Natural killer cell (primary cell): ENCODE measurements around the gene PSMC5. TPM values are rescaled to one million over a fixed set of nuclear protein-coding genes. Genes with fewer than 3 reads are reported as not detected.

Experiments used
- ATAC-seq, 3 donors: fragments of 150-1000 bp in 2 of 3; fragments of 200-7000 bp in 1 of 3; cut with Tn5 transposase; 1 replicate in 1 of 3; 2 replicates in 2 of 3; pipeline ENCODE4 v1.10.0; 2021; ENCODE audit warnings: mild to moderate bottlenecking in 2 of 3, moderate library complexity in 2 of 3
- DNase-seq, 2 donors: peaks; one replicate each; pipeline versions ENCODE4 v3.0.0 to v3.0.0-alpha.2; 2013 to 2021; ENCODE audit warnings: mixed read lengths in 1 of 2
- H3K27ac ChIP-seq: one replicate; pipeline ENCODE4 v1.5.1; 2013; ENCODE audit warnings: mild to moderate bottlenecking, low read length
- H3K27me3 ChIP-seq: one replicate; pipeline ENCODE4 v1.6.1; 2013; ENCODE audit warnings: low read length; ENCODE audit not compliant: control insufficient read depth, insufficient read depth
- H3K36me3 ChIP-seq: one replicate; pipeline ENCODE4 v1.6.1; 2013; ENCODE audit warnings: low read length; ENCODE audit not compliant: control insufficient read depth, insufficient read depth
- H3K4me1 ChIP-seq: one replicate; pipeline ENCODE4 v1.6.1; 2013; ENCODE audit warnings: low read length; ENCODE audit not compliant: control insufficient read depth, insufficient read depth
- H3K4me3 ChIP-seq: one replicate; pipeline ENCODE4 v1.5.1; 2013; ENCODE audit warnings: low read length
- H3K9me3 ChIP-seq: one replicate; pipeline ENCODE4 v1.6.1; 2013; ENCODE audit warnings: low read length; ENCODE audit not compliant: control insufficient read depth, insufficient read depth
- H3K27ac Mint-ChIP-seq, 2 donors: one replicate each; pipeline ENCODE4 v1.8.0; 2022; ENCODE audit warnings: mild to moderate bottlenecking in 2 of 2, mixed read lengths in 2 of 2, moderate library complexity in 1 of 2
- H3K27me3 Mint-ChIP-seq, 2 donors: one replicate each; pipeline ENCODE4 v1.8.0; 2022; ENCODE audit warnings: low read depth in 2 of 2, mixed read lengths in 2 of 2
- H3K36me3 Mint-ChIP-seq: one replicate; pipeline ENCODE4 v1.8.0; 2022; ENCODE audit warnings: mixed read lengths
- H3K4me1 Mint-ChIP-seq, 2 donors: one replicate each; pipeline ENCODE4 v1.8.0; 2022; ENCODE audit warnings: mixed read lengths in 2 of 2
- H3K4me3 Mint-ChIP-seq: one replicate; pipeline ENCODE4 v1.8.0; 2022; ENCODE audit warnings: mild to moderate bottlenecking, moderate library complexity, mixed read lengths
- H3K9me3 Mint-ChIP-seq, 2 donors: one replicate each; pipeline ENCODE4 v1.8.0; 2022; ENCODE audit warnings: mixed read lengths in 2 of 2
- WGBS: methylation state at CpG from one replicate; pipeline ENCODE4 v1.1.7; 2013; ENCODE audit warnings: missing lambda C conversion rate; ENCODE audit not compliant: insufficient coverage; 5-methylcytosine and 5-hydroxymethylcytosine counted together
- intact Hi-C: fragments of 100-400 bp; cut with micrococcal nuclease; formaldehyde crosslinking; loops from one replicate; pipeline ENCODE4 v1.14.2; 2022
- total RNA-seq, 4 donors: library from RNA; stranded (reverse); fragments of 120-200 nt in 1 of 4; gene quantifications; one replicate each; pipeline versions ENCODE4 v1.2.3 to v1.2.4, GENCODE V29; 2013 to 2022
- TF ChIP-seq, protein P1 (sequence below): fragments of 200-600 bp; IDR thresholded peaks from one replicate; pipeline ENCODE4 v1.8.0; 2022; ENCODE audit warnings: antibody characterized with exemption

Gene PSMC5
- total RNA-seq, 3 donors from 2014 or later (not counting 1 experiment from before 2014, with no cell fraction given), result 91.3 to 114 (median 100) TPM

DNA sequence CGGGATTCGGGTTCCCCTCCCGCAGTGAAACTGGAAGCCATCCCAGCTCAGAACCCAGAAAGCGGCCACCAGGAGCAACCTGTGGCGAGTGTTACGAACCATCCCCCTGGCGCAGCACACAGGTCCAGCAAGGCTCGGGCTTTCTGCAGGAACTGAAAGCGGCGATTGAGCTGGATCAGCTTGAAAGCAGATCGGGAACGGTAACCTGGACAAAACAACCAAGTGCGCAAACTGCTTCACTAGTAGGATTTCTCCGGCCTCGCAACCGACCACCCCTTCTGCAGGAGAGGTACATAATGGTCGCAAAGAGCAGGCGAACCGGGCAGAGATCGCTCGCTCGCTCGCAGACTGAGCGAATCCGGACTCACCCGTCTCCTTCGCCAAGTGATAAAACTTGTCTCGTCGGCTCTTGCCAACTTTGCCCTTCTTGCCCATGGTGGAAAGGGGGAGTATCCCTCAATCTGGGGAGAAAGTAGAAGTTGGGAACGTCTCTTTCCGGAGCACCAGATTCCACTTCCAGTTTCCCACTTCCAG is 696 bp upstream of the PSMC5 start:
- H3K27me3 Mint-ChIP-seq, result no peaks in the 10 kb centered on the region
- H3K36me3 Mint-ChIP-seq, result peaks cover 15% of the 10 kb centered on the region
- Histone ChIP-seq H3K9me3 (no peaks in the 10 kb centered on the region), H3K27ac (peak overlapping the region; percentile 91), H3K4me3 (peak overlapping the region; percentile 78), H3K4me1 (peaks cover 33% of the 10 kb centered on the region), H3K36me3 (peaks cover 65% of the 10 kb centered on the region), H3K27me3 (no peaks in the 10 kb centered on the region)
- H3K4me1 Mint-ChIP-seq, result peaks cover 36 to 60% of the 10 kb centered on the region in 2 donors
- TF ChIP-seq, protein P1, sequence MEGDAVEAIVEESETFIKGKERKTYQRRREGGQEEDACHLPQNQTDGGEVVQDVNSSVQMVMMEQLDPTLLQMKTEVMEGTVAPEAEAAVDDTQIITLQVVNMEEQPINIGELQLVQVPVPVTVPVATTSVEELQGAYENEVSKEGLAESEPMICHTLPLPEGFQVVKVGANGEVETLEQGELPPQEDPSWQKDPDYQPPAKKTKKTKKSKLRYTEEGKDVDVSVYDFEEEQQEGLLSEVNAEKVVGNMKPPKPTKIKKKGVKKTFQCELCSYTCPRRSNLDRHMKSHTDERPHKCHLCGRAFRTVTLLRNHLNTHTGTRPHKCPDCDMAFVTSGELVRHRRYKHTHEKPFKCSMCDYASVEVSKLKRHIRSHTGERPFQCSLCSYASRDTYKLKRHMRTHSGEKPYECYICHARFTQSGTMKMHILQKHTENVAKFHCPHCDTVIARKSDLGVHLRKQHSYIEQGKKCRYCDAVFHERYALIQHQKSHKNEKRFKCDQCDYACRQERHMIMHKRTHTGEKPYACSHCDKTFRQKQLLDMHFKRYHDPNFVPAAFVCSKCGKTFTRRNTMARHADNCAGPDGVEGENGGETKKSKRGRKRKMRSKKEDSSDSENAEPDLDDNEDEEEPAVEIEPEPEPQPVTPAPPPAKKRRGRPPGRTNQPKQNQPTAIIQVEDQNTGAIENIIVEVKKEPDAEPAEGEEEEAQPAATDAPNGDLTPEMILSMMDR, result no peak
- no peaks in the 10 kb centered on the region for H3K9me3 Mint-ChIP-seq
- H3K4me3 Mint-ChIP-seq, result peak overlapping the region; percentile 99
- peak; percentile 6 to 13 (median 9) for ATAC-seq
- H3K27ac Mint-ChIP-seq, result peak overlapping the region; percentile 96 to 99
- intact Hi-C loops, result loop anchor here (1.0 to 2.0 kb wide), 3 partner anchors 17 to 128 kb away; partner anchors contain the start of gene CCDC47
- WGBS, result under 1% methylated on average over 31 of the region's 31 CpGs
- DNase-seq, result peak in 1 of 2 donors; percentile 36

GRCh38 chr17:63827801-63828221 is 580 bp downstream of the PSMC5 start:
- Mint-ChIP-seq H3K27ac (peak overlapping the region; percentile 96 to 99), H3K36me3 (peaks cover 7% of the 10 kb centered on the region), H3K9me3 (no peaks in the 10 kb centered on the region), H3K27me3 (no peaks in the 10 kb centered on the region), H3K4me3 (peak overlapping the region; percentile 99), H3K4me1 (peaks cover 30 to 55% of the 10 kb centered on the region in 2 donors)
- Histone ChIP-seq H3K4me1 (peaks cover 35% of the 10 kb centered on the region), H3K4me3 (peak overlapping the region; percentile 78), H3K36me3 (peaks cover 66% of the 10 kb centered on the region), H3K9me3 (no peaks in the 10 kb centered on the region), H3K27ac (peak overlapping the region; percentile 91), H3K27me3 (no peaks in the 10 kb centered on the region)
- intact Hi-C loops, result loop anchor here (1.0 to 2.0 kb wide), 3 partner anchors 15 to 129 kb away; partner anchors contain the start of gene CCDC47
- TF ChIP-seq, protein P1, result peak; percentile 8
- DNase-seq (no peak), ATAC-seq (no peak)
- WGBS, result 7% methylated on average over 14 of the region's 19 CpGs

- peaks cover 30 to 53% of the 10 kb centered on the region in 2 donors for H3K4me1 Mint-ChIP-seq
- no peak overlapping the region for H3K4me3 ChIP-seq
Measured at GRCh38 chr17:63828936-63829335, 1.7 kb downstream of the PSMC5 start.

More at GRCh38 chr17:63828936-63829335, 1.7 kb downstream of the PSMC5 start:
- Mint-ChIP-seq H3K36me3 (peaks cover 7% of the 10 kb centered on the region), H3K9me3 (no peaks in the 10 kb centered on the region), H3K27ac (peak overlapping the region in 1 of 2 donors; percentile 68), H3K27me3 (no peaks in the 10 kb centered on the region), H3K4me3 (no peak overlapping the region)
- DNase-seq (no peak), ATAC-seq (no peak)
- Histone ChIP-seq H3K27me3 (no peaks in the 10 kb centered on the region), H3K4me1 (peaks cover 35% of the 10 kb centered on the region), H3K36me3 (peaks cover 69% of the 10 kb centered on the region), H3K9me3 (no peaks in the 10 kb centered on the region), H3K27ac (no peak overlapping the region)
- 98% methylated on average over 3 of the region's 3 CpGs for WGBS
- TF ChIP-seq, protein P1, result no peak
- intact Hi-C loops, result no loop called here
